HL-60 (cell line): ENCODE data around the gene PCLO.

Experiments
- POLR2AphosphoS5 ChIP-seq: IDR thresholded peaks from 2 replicates; pipeline ENCODE4 v1.6.1; 2012; ENCODE audit warnings: low read depth
- SPI1 ChIP-seq: IDR thresholded peaks from 2 replicates; pipeline ENCODE4 v1.6.1; 2012; ENCODE audit warnings: low read depth, mild to moderate bottlenecking, borderline replicate concordance
- TF ChIP-seq, protein P1 (sequence below): IDR thresholded peaks from one replicate; pipeline ENCODE4 v1.5.1; 2011; ENCODE audit warnings: low read length, control low read depth, inconsistent platforms; ENCODE audit not compliant: insufficient read depth
- TF ChIP-seq, protein P2 (sequence below): IDR thresholded peaks from 2 replicates; pipeline ENCODE4 v1.6.1; 2012; ENCODE audit warnings: low read depth; ENCODE audit not compliant: insufficient replicate concordance

DNA sequence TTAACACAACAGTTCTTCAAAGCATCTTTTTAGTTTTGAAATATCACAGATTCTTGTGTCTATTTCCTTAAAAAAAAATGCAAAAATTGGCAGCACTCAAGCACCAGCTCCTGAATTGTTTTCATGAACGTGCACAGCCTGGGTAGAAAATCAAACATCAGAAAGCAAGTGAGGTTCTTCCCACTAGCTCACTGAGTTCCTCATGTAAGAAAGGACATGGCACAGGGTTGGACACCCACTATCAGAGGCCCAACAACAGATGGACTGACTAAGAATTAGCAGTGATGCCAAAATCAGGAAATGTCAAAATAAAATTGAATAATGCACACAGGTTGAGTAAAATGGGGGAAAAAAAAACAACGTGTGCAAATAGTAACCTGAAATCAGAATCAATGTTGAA lies 146.8 kb downstream of the PCLO start:
- TF ChIP-seq, protein P1, sequence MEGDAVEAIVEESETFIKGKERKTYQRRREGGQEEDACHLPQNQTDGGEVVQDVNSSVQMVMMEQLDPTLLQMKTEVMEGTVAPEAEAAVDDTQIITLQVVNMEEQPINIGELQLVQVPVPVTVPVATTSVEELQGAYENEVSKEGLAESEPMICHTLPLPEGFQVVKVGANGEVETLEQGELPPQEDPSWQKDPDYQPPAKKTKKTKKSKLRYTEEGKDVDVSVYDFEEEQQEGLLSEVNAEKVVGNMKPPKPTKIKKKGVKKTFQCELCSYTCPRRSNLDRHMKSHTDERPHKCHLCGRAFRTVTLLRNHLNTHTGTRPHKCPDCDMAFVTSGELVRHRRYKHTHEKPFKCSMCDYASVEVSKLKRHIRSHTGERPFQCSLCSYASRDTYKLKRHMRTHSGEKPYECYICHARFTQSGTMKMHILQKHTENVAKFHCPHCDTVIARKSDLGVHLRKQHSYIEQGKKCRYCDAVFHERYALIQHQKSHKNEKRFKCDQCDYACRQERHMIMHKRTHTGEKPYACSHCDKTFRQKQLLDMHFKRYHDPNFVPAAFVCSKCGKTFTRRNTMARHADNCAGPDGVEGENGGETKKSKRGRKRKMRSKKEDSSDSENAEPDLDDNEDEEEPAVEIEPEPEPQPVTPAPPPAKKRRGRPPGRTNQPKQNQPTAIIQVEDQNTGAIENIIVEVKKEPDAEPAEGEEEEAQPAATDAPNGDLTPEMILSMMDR, result no peak
- TF ChIP-seq POLR2AphosphoS5 (no peak), SPI1 (no peak)
- TF ChIP-seq, protein P2, sequence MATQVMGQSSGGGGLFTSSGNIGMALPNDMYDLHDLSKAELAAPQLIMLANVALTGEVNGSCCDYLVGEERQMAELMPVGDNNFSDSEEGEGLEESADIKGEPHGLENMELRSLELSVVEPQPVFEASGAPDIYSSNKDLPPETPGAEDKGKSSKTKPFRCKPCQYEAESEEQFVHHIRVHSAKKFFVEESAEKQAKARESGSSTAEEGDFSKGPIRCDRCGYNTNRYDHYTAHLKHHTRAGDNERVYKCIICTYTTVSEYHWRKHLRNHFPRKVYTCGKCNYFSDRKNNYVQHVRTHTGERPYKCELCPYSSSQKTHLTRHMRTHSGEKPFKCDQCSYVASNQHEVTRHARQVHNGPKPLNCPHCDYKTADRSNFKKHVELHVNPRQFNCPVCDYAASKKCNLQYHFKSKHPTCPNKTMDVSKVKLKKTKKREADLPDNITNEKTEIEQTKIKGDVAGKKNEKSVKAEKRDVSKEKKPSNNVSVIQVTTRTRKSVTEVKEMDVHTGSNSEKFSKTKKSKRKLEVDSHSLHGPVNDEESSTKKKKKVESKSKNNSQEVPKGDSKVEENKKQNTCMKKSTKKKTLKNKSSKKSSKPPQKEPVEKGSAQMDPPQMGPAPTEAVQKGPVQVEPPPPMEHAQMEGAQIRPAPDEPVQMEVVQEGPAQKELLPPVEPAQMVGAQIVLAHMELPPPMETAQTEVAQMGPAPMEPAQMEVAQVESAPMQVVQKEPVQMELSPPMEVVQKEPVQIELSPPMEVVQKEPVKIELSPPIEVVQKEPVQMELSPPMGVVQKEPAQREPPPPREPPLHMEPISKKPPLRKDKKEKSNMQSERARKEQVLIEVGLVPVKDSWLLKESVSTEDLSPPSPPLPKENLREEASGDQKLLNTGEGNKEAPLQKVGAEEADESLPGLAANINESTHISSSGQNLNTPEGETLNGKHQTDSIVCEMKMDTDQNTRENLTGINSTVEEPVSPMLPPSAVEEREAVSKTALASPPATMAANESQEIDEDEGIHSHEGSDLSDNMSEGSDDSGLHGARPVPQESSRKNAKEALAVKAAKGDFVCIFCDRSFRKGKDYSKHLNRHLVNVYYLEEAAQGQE, result no peak
